Measurements from ENCODE around the gene LEMD2. TPM values are rescaled to one million over a fixed set of nuclear protein-coding genes. Genes with fewer than 3 reads are reported as not detected.
A peak's percentile ranks its signal among the peaks of the same experiment; 100 is the strongest.

Gene LEMD2
- total RNA-seq, 1 experiment from 2014 or later: 78.7 TPM

DNA sequence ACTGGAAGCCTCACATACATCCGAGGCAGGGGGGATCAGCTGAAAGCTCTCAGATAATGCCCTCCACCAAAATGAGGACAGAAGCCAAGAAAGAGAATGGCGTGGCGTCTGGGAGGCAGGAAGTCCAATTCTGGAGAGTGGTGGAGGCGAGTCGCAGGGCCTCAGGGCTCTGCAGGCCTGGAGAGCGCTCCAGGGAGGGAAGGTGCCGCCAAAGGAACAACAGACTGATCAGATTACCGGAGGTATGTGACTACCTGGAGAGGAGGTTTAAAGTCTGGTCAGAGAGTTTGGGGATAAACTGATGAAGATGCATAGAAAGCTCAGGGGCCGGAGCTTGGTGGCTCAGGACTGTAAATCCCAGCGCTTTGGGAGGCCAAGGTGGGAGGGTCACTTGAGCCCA, 31.0 kb downstream of the LEMD2 start:
- DNase-seq (ENCODE audit: low read depth in 1 of 2, low spot score in 2 of 2): no peak

DNA sequence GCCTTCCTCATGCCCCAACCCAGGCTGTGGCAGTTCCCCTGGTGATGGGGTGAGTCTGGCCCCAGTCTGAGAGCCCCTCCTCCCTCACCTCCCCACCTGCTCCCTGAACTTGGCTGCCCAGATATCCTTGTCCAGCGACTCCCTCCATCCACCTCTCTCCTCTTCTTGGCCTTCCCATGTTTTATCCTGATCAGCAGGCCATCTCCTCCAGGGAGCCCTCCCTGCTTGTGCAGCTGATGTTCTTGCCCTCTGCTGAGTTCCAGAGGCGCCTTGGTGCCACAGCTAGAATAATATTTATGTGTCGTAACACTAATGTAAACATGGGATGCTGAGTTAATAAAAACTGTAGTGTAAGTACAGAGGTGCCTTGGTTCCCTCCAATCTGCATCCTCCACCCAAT, 31.8 kb downstream of the LEMD2 start:
- Histone ChIP-seq H3K27ac (no peak overlapping the region), H3K27me3 (replicated peaks) (no peaks in the 10 kb centered on the region), H3K9me3 (replicated peaks) (no peaks in the 10 kb centered on the region), H3K36me3 (no peaks in the 10 kb centered on the region), H3K4me1 (replicated peaks) (peaks cover 26% of the 10 kb centered on the region), H3K4me3 (no peak overlapping the region)
- DNase-seq (ENCODE audit: low read depth in 1 of 2, low spot score in 2 of 2): no peak

More for the DNA sequence above, 31.0 kb downstream of the LEMD2 start:
- Histone ChIP-seq H3K27me3 (replicated peaks) (no peaks in the 10 kb centered on the region), H3K4me1 (replicated peaks) (peaks cover 30% of the 10 kb centered on the region), H3K36me3 (no peaks in the 10 kb centered on the region), H3K4me3 (no peak overlapping the region), H3K9me3 (replicated peaks) (no peaks in the 10 kb centered on the region), H3K27ac (no peak overlapping the region)

DNA sequence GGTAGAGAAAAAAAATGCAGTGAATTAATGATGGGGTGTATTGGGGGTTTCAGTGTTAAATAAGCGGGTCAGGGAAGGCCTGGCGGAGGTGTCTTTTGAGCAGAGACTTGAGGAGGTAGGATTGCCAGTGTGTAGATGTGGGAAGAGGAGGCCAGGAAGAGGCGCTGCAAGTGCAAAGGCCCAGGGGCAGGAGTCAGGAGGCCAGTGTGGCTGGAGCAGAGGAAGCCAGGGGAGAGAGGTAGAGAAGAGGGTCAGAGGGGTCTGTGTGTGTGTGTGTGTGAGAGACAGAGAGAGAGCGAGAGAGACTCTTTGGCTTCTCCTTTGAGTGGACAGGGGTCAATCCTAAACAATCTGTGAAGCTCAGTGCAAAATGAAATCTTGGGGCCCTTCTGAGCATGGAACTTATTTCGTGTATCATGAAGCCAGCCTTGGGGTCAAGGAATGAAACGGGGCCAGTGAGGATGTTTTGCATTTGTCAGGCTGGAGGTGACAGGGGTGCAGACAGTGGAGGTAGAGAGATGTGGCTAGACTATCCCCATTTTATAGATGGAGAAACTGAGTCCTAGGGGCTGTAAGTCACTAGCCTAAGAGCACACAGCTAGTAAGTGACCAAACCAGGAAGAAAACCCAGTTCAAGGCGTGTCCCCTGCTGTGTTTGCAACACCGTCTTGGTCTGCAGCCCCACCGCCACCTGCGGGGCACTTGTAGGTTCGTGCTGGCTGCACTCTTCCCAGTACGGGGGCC, 32.5 kb downstream of the LEMD2 start:
- Histone ChIP-seq H3K36me3 (no peaks in the 10 kb centered on the region), H3K9me3 (replicated peaks) (no peaks in the 10 kb centered on the region), H3K4me3 (no peak overlapping the region), H3K4me1 (replicated peaks) (peaks cover 19% of the 10 kb centered on the region), H3K27me3 (replicated peaks) (no peaks in the 10 kb centered on the region), H3K27ac (no peak overlapping the region)
- no peak for DNase-seq (ENCODE audit: low read depth in 1 of 2, low spot score in 2 of 2)

DNA sequence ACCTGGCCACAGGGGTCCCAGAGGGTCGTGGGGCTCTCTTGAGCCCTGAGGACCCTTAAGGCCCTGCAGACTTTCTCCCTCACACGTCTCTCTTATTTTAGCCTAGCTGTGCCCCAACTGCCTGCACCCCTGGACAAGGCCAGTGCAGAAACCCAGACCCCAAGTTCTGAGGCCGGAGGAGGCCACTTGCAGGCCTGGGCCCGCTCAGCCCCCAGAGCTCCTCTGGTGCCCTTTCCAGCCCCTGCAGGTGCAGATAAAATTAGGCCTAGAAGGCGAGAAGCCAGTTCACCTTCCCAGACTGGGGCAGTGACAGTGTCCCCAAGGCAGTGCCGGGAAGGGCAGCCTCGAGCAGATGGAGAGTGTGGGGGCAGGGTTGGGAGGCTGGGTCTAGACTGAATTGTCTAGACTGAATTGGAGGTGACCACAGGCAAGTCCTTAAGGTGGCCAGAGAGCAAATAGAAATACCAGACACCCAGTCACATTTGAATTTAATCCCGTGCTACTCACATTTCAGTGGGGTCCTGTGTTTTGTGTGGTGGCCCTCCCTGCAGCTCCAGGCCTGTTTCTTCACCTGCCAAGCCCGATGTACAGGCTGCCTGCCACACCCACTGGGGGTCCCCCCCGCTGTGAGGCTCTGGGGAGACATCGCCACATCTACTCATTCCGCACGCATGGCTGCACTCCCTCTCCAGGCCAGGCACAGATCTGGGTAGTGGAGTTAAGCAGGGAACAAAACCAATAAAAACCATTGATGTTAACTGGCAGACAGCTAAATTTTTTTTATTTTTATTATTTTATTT, 33.7 kb downstream of the LEMD2 start:
- DNase-seq (ENCODE audit: low read depth in 1 of 2, low spot score in 2 of 2): no peak
- Histone ChIP-seq H3K27ac (no peak overlapping the region), H3K4me1 (replicated peaks) (peaks cover 8% of the 10 kb centered on the region; the same call in 1 of the 2 replicates), H3K36me3 (no peaks in the 10 kb centered on the region), H3K9me3 (replicated peaks) (no peaks in the 10 kb centered on the region), H3K4me3 (no peak overlapping the region), H3K27me3 (replicated peaks) (no peaks in the 10 kb centered on the region)

DNA sequence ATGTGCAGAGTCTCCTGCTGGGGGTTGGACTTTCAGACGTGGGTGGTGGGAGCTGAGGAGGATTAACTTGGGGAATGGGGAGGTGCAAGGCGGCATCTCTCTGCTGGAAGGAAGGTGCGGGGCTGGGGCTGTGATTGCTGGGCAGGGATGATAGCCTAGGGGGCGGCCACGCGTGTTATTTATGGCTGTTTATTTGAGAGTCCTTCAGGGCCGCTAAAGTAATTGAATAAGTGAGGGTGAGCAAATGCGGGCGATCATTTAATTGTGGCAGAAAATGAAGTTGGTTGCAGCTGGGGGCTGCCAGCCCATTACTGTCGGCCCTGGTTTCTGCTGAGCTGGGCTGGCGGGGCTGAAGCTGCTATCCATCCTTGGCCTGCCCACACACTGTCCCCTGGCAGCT, 34.7 kb downstream of the LEMD2 start:
- H3K27me3 ChIP-seq (replicated peaks): no peaks in the 10 kb centered on the region
- H3K4me3 ChIP-seq: no peak overlapping the region
- DNase-seq (ENCODE audit: low read depth in 1 of 2, low spot score in 2 of 2): no peak
- no peaks in the 10 kb centered on the region for H3K9me3 ChIP-seq (replicated peaks)
- no peak overlapping the region for H3K27ac ChIP-seq
- H3K4me1 ChIP-seq (replicated peaks): peaks cover 6% of the 10 kb centered on the region; the same call in 1 of the 2 replicates
- H3K36me3 ChIP-seq: no peaks in the 10 kb centered on the region

DNA sequence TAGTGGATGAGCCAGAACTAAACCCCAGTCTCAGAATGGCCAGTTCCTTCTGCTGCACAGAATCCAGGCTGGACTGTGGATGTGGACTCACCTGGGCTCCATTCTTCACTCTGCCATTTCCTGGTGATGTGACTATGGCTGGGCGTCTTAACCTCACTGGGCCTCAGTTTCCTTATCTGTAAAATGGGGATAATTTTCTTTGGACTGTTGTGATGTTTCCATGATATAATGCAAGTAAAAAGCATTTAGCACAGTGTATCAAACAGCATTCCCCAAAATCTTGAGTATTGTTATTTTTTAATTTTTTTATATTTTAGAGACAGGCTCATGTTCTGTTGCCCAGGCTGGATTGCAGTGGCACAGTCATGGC, 36.3 kb downstream of the LEMD2 start:
- peaks cover 3% of the 10 kb centered on the region for H3K4me1 ChIP-seq (replicated peaks)
- H3K36me3 ChIP-seq: no peaks in the 10 kb centered on the region
- H3K9me3 ChIP-seq (replicated peaks): no peaks in the 10 kb centered on the region
- no peaks in the 10 kb centered on the region for H3K27me3 ChIP-seq (replicated peaks)
- DNase-seq (ENCODE audit: low read depth in 1 of 2, low spot score in 2 of 2): no peak
- no peak overlapping the region for H3K27ac ChIP-seq
- H3K4me3 ChIP-seq: no peak overlapping the region

DNA sequence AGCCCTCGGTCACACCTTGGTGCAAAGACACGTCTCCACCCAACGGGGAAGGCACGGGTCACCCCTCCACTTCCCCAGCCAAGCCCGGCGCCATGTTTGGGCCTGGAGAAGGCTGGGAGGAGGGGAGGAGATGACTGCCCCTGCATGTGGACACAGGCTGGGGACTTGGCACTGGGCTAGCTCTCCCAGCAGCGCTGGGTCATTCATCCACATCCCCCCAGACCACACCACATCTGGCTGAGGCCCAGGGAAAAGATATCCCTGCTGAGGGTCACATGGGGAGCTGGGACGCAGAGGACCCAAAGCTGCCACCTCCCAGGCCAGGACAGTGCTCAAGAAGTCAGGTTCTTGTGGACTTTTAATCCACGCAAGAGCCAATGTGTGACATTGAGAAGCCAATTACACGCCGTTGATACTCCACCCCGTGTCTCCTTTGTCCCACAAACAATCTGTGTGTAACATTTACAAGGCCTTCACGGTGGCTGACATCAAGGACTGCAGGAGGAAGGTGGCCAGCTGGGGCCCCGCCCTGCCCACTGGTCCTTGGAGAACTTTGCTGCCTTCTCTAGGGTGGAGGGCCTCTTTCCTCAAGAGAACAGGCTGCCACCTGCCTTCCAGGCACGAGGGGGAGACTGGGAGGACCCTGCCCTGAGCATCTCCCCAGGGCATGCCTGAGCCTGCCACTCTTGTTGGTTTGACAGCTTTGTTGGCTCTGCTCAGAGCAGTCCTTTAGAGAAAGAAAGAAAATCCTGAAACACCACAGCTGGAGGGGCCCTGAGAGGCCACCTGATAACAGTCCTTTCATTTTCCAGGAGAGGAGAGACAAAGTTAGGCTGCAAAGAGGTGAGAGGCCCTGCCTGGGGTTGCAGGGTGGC, 36.9 kb downstream of the LEMD2 start:
- no peaks in the 10 kb centered on the region for H3K36me3 ChIP-seq
- peaks cover 9% of the 10 kb centered on the region for H3K4me1 ChIP-seq (replicated peaks)
- H3K9me3 ChIP-seq (replicated peaks): no peaks in the 10 kb centered on the region
- H3K27ac ChIP-seq: no peak overlapping the region
- H3K4me3 ChIP-seq: no peak overlapping the region
- DNase-seq (ENCODE audit: low read depth in 1 of 2, low spot score in 2 of 2): no peak
- H3K27me3 ChIP-seq (replicated peaks): no peaks in the 10 kb centered on the region

DNA sequence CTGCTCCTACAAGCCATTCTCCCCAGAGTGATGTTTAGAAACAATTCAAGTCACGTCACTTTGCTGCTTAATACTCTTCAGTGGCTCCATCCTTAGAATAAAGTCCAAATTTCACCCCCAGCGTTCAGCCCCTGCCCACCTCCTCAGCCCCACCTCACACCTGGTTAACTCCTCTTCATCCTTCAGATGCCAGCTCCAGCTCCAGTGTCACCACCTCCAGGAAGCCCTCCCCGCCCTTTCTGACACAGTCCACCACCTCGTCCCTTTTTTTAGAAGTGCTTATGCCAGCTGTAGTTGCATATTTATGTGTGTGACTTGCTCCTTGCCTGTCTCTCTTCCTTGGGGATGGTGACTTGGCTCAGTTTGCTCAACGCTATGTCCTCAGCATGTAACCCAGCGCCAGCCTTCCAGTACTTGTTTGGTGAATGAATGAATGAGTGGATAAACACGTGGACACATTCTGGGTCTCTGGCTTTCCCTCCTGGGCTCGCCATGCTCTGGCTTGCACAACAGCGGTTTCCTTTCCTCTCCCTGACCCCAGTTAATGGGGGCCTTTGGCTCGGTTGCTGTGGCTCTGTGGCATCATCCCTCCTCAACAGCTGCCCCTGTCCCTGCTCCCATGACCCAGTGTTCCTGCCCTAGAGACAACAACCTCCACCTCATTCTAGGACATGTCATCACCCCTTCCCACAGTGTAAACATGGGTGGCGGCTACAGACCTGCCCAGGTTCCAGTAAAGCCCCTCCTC, 38.5 kb downstream of the LEMD2 start:
- no peaks in the 10 kb centered on the region for H3K27me3 ChIP-seq (replicated peaks)
- no peak overlapping the region for H3K4me3 ChIP-seq
- H3K4me1 ChIP-seq (replicated peaks): peaks cover 25% of the 10 kb centered on the region
- H3K36me3 ChIP-seq: no peaks in the 10 kb centered on the region
- H3K27ac ChIP-seq: no peak overlapping the region
- DNase-seq (ENCODE audit: low read depth in 1 of 2, low spot score in 2 of 2): no peak
- H3K9me3 ChIP-seq (replicated peaks): no peaks in the 10 kb centered on the region

DNA sequence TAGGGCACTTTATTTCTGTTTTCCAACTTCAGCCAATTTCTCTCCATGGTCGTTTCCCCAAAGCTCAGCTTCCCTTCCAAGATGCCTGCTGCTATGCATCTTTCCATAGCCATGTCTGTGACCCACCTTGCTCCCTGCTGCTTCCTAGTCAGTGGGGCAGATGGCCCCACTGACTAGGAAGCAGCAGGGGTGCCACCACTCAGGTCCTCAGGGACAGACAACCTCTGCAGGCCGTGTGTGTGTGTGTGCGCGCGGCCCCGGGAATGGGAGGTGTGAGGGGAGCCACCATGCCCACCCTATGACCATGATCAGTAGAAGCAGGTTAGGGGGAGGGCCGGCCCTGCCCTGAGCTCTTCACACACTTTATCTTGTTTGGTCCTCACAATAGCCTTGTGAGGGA, 39.5 kb downstream of the LEMD2 start:
- H3K36me3 ChIP-seq: no peaks in the 10 kb centered on the region
- no peak for DNase-seq (ENCODE audit: low read depth in 1 of 2, low spot score in 2 of 2)
- H3K4me3 ChIP-seq: no peak overlapping the region
- H3K4me1 ChIP-seq (replicated peaks): peaks cover 35% of the 10 kb centered on the region
- H3K9me3 ChIP-seq (replicated peaks): no peaks in the 10 kb centered on the region
- H3K27me3 ChIP-seq (replicated peaks): no peaks in the 10 kb centered on the region
- no peak overlapping the region for H3K27ac ChIP-seq

DNA sequence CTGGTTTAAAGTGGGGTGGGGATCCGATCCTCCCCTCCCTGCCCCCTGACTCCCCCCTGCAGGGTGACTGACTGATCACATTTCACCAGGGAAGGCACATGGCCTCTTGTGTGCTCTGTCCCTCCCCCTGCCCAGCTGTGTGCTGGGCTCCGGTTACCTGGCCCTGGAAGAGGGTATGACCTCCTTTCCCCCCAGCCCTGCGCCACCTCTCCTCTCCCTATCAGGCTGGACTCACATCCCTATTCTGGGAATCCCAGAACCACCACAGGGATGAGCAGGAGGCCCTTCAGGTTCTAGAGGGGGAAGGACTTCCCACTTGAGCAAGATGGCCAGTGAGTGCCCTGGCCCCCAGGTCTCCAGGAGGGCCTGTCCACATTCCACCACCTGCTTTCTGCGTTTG, 40.1 kb downstream of the LEMD2 start:
- H3K9me3 ChIP-seq (replicated peaks): no peaks in the 10 kb centered on the region
- H3K4me3 ChIP-seq: no peak overlapping the region
- peaks cover 35% of the 10 kb centered on the region for H3K4me1 ChIP-seq (replicated peaks)
- H3K36me3 ChIP-seq: no peaks in the 10 kb centered on the region
- no peaks in the 10 kb centered on the region for H3K27me3 ChIP-seq (replicated peaks)
- H3K27ac ChIP-seq: no peak overlapping the region
- DNase-seq (ENCODE audit: low read depth in 1 of 2, low spot score in 2 of 2): no peak

DNA sequence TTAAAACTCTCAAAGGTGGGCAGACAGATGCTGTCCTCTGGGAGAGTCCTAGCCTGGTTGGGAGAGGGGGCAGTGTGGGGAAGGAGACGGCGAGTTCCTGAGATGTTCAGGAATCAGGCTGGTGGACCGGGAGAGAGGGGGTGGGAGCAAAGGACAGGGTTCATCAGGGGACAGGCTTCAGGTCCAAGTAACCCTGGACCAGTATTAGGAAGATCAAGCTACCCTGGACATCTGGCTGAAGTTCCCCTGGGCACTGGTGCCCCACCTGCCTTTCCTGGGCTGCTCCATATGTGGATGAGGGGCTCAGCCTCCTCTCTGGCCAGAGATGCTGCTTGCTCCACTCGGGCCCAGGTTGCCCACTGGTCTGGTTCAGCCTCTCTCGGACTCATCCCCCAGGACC, 41.1 kb downstream of the LEMD2 start:
- DNase-seq (ENCODE audit: low read depth in 1 of 2, low spot score in 2 of 2): no peak
- peaks cover 35% of the 10 kb centered on the region for H3K4me1 ChIP-seq (replicated peaks)
- no peak overlapping the region for H3K4me3 ChIP-seq
- H3K27me3 ChIP-seq (replicated peaks): no peaks in the 10 kb centered on the region
- H3K9me3 ChIP-seq (replicated peaks): no peaks in the 10 kb centered on the region
- H3K36me3 ChIP-seq: no peaks in the 10 kb centered on the region; the same call in 1 of the 2 replicates
- H3K27ac ChIP-seq: no peak overlapping the region

DNA sequence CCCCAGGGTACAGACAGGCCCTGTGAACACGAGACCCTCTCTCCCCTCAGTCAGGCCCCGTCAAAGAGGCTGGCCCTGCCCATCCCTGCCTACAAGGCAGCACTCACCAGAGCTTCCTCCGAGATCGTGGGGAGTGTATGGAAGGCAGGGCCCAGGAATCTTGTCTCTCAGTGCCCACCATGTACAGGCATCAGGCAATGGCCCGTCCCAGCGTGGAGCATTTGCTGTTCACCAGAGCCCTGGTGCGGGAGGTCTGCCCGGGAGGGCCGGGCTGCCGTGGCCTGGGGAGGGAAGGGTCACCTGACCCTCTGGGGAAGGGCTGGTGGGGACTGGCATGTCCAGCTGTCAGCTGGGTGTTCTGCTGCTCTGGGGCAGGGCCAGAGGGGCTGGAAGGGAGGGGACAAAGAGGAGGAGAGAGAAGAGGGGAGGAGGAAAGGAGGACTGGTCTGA, 42.3 kb downstream of the LEMD2 start, which contains the start of gene IP6K3:
TSS of gene IP6K3 (minus strand) at position 255 of the 450 bp plus-strand sequence. CDS start 11,429 bp downstream, outside the sequence.
- H3K36me3 ChIP-seq: no peaks in the 10 kb centered on the region; the same call in 1 of the 2 replicates
- no peaks in the 10 kb centered on the region for H3K9me3 ChIP-seq (replicated peaks)
- DNase-seq (ENCODE audit: low read depth in 1 of 2, low spot score in 2 of 2): peak in 1 of 2 experiments; percentile 55
- H3K27ac ChIP-seq: peak within 1 kb of the TSS; percentile 53
- H3K27me3 ChIP-seq (replicated peaks): no peaks in the 10 kb centered on the region
- H3K4me3 ChIP-seq: peak within 1 kb of the TSS; percentile 35
- H3K4me1 ChIP-seq (replicated peaks): peaks cover 35% of the 10 kb centered on the region
